PC-3 (cell line): ENCODE measurements around the gene BEST3. TPM values are rescaled to one million over a fixed set of nuclear protein-coding genes. Genes with fewer than 3 reads are reported as not detected.

ENCODE experiments used
- ATAC-seq: fragments of 200-7000 bp; cut with Tn5 transposase; 2 replicates; pipeline ENCODE4 v1.9.1; 2020; ENCODE audit warnings: mild to moderate bottlenecking, moderate library complexity
- BruUV-seq: library from RNA; stranded (reverse); fragments of 400-500 nt; replicated peaks from 2 replicates; lab custom pipeline; 2021; lab: Mats Ljungman, UMichigan
- CTCF ChIA-PET: fragments of 300-600 bp; sonication (Branson Sonifier 250); formaldehyde crosslinking; loops from one replicate; lab custom pipeline; 2022; ENCODE audit warnings: antibody characterized with exemption; lab: Charles Lee
- POLR2A ChIA-PET: fragments of 300-600 bp; sonication (Branson Sonifier 250); formaldehyde crosslinking; loops from one replicate; lab custom pipeline; 2022; ENCODE audit warnings: antibody characterized with exemption; ENCODE audit not compliant: unreplicated experiment; lab: Charles Lee
- DNase-seq: peaks from one replicate; pipeline ENCODE4 v3.0.0-alpha.2; 2015
- H2AFZ ChIP-seq: fragments of 300-600 bp; sonication (generic); 2 replicates; pipeline ENCODE4 v1.6.0; 2016; ENCODE audit warnings: antibody characterized with exemption, low read length
- H3F3A ChIP-seq: fragments of 300-600 bp; sonication (generic); one replicate; pipeline ENCODE4 v1.6.0; 2017; ENCODE audit warnings: antibody characterized with exemption, low read length, control low read depth, mild to moderate bottlenecking; ENCODE audit not compliant: unreplicated experiment
- H3K27ac ChIP-seq: fragments of 300-600 bp; sonication (generic); 2 replicates; pipeline ENCODE4 v1.5.1; 2016; ENCODE audit warnings: mild to moderate bottlenecking, low read length
- H3K27me3 ChIP-seq: fragments of 300-600 bp; sonication (generic); 2 replicates; pipeline ENCODE4 v1.6.1; 2016; ENCODE audit warnings: low read length, mixed read lengths
- H3K36me3 ChIP-seq: fragments of 300-600 bp; sonication (generic); 2 replicates; pipeline ENCODE4 v1.6.1; 2016; ENCODE audit warnings: low read depth, mixed run types, low read length, mixed read lengths
- H3K4me1 ChIP-seq: fragments of 300-600 bp; sonication (generic); 2 replicates; pipeline ENCODE4 v1.5.1; 2016; ENCODE audit warnings: low read length; ENCODE audit not compliant: insufficient read depth
- H3K4me2 ChIP-seq: fragments of 300-600 bp; sonication (generic); 2 replicates; pipeline ENCODE4 v1.6.0; 2016; ENCODE audit warnings: low read length
- H3K4me3 ChIP-seq: fragments of 300-600 bp; sonication (generic); 2 replicates; pipeline ENCODE4 v1.5.1; 2016; ENCODE audit warnings: mild to moderate bottlenecking, low read length, mixed read lengths
- H3K79me2 ChIP-seq: fragments of 300-600 bp; sonication (generic); 2 replicates; pipeline ENCODE4 v1.6.1; 2017; ENCODE audit warnings: low read length, mixed read lengths
- H3K9ac ChIP-seq: fragments of 300-600 bp; sonication (generic); 2 replicates; pipeline ENCODE4 v1.6.0; 2016; ENCODE audit warnings: mild to moderate bottlenecking, low read length
- H3K9me2 ChIP-seq: fragments of 300-600 bp; sonication (generic); replicated peaks from 2 replicates; pipeline ENCODE4 v1.6.1; 2016; ENCODE audit warnings: mixed run types, low read length, mixed read lengths
- H3K9me3 ChIP-seq: fragments of 300-600 bp; sonication (generic); 2 replicates; pipeline ENCODE4 v1.6.1; 2016; ENCODE audit warnings: low read length, mixed read lengths
- H4K20me1 ChIP-seq: fragments of 300-600 bp; sonication (generic); 2 replicates; pipeline ENCODE4 v1.6.1; 2016; ENCODE audit warnings: low read length, mixed read lengths
- CTCF ChIP-seq: fragments of 300-600 bp; sonication (generic); conservative IDR thresholded peaks from 2 replicates; pipeline ENCODE4 v1.5.1; 2017; ENCODE audit warnings: antibody characterized with exemption, low read depth, mild to moderate bottlenecking, low read length
- EZH2 ChIP-seq: fragments of 300-600 bp; sonication (generic); IDR thresholded peaks from one replicate; pipeline ENCODE4 v1.6.1; 2017; ENCODE audit warnings: antibody characterized with exemption, mild to moderate bottlenecking, low read length; ENCODE audit not compliant: unreplicated experiment
- EZH2phosphoT487 ChIP-seq: fragments of 300-600 bp; sonication (generic); IDR thresholded peaks from 2 replicates; pipeline ENCODE4 v1.6.1; 2018; ENCODE audit warnings: mild to moderate bottlenecking, antibody characterized with exemption, low read length, borderline replicate concordance
- intact Hi-C: fragments of 100-400 bp; cut with micrococcal nuclease; formaldehyde crosslinking; loops from 2 replicates; pipeline ENCODE4 v1.9.0; 2023
- total RNA-seq: library from RNA; depleted of rRNA; stranded (reverse); fragments of >200 nt; gene quantifications from 2 replicates; pipeline ENCODE4 v1.2.3, GENCODE V29; 2014

Gene BEST3
- total RNA-seq, 1 experiment from 2014 or later: 0.55 TPM

- CTCF ChIA-PET: interaction anchor here (0.6 kb wide), 1 partner anchor 258 kb away, joined by 3 read pairs; no protein-coding TSS in a partner anchor
- H3K9me2 ChIP-seq: no peaks in the 10 kb centered on the region
- no peak within 1 kb of the TSS for H3K4me2 ChIP-seq
- no TSS peak for BruUV-seq
- POLR2A ChIA-PET: no interaction called here
- no peaks in the 10 kb centered on the region for H3K36me3 ChIP-seq
- no peaks in the 10 kb centered on the region for H4K20me1 ChIP-seq
- TF ChIP-seq EZH2: no peak
- TF ChIP-seq EZH2phosphoT487: no peak
- no peak for TF ChIP-seq CTCF
- intact Hi-C loops: no loop called here
- no peak within 1 kb of the TSS for H3K27ac ChIP-seq
- H3K9ac ChIP-seq: no peak within 1 kb of the TSS
- H2AFZ ChIP-seq: no peak within 1 kb of the TSS
- no peaks in the 10 kb centered on the region for H3K4me1 ChIP-seq
- ATAC-seq: no peak
- H3K9me3 ChIP-seq: no peaks in the 10 kb centered on the region
- H3K27me3 ChIP-seq: no peaks in the 10 kb centered on the region
- H3K79me2 ChIP-seq: no peaks in the 10 kb centered on the region
- no peaks in the 10 kb centered on the region for H3F3A ChIP-seq
- H3K4me3 ChIP-seq: no peak within 1 kb of the TSS
- no peak for DNase-seq
Observed at GRCh38 chr12:69610729-69611128, 88.4 kb downstream of the BEST3 start, which contains the start of gene LRRC10. Gene LRRC10, minus strand, starts transcription at chr12:69610907. Its CDS starts 69 bp downstream, at chr12:69610838.

GRCh38 chr12:69610126-69610525 lies 89.0 kb downstream of the BEST3 start:
- no peaks in the 10 kb centered on the region for H3K4me1 ChIP-seq
- POLR2A ChIA-PET: no interaction called here

More at GRCh38 chr12:69610126-69610525, 89.0 kb downstream of the BEST3 start:
- CTCF ChIA-PET: no interaction called here
- Histone ChIP-seq H3K9me2 (no peaks in the 10 kb centered on the region), H3K9ac (no peak overlapping the region), H3K79me2 (no peaks in the 10 kb centered on the region), H3K27me3 (no peaks in the 10 kb centered on the region), H3K4me3 (no peak overlapping the region), H3K9me3 (no peaks in the 10 kb centered on the region), H3K27ac (no peak overlapping the region), H3K36me3 (no peaks in the 10 kb centered on the region), H3K4me2 (no peak overlapping the region), H4K20me1 (no peaks in the 10 kb centered on the region), H2AFZ (no peak overlapping the region), H3F3A (no peaks in the 10 kb centered on the region)
- ATAC-seq (no peak), DNase-seq (no peak)
- no peak for TF ChIP-seq EZH2
- no peak for TF ChIP-seq CTCF
- no peak for TF ChIP-seq EZH2phosphoT487
- BruUV-seq: no TSS peak
- intact Hi-C loops: no loop called here
